Spleen (tissue), 11 donors: ENCODE measurements around the gene NFKBIL1. TPM values are rescaled to one million over a fixed set of nuclear protein-coding genes. Genes with fewer than 3 reads are reported as not detected.

Experiments
- DNase-seq: peaks from one replicate; pipeline ENCODE4 v3.0.0-alpha.2; 2020
- H3K27ac ChIP-seq, 8 donors: fragments of 200-600 bp; sonication (generic) in 7 of 8; 1 replicate in 4 of 8; 2 replicates in 4 of 8; pipeline versions ENCODE4 v1.5.0 to v1.8.0; 2016 to 2021; ENCODE audit warnings: inconsistent platforms in 4 of 8, mild to moderate bottlenecking in 4 of 8, moderate library complexity in 1 of 8
- H3K27me3 ChIP-seq, 7 donors: fragments of 200-600 bp; sonication (generic) in 6 of 7; replicated peaks in 1 of 7; 1 replicate in 4 of 7; 2 replicates in 3 of 7; pipeline versions ENCODE4 v1.5.0 to v1.8.0; 2016 to 2021; ENCODE audit warnings: inconsistent platforms in 3 of 7, mild to moderate bottlenecking in 1 of 7
- H3K36me3 ChIP-seq, 6 donors: fragments of 200-600 bp; sonication (generic) in 5 of 6; 1 replicate in 4 of 6; 2 replicates in 2 of 6; pipeline versions ENCODE4 v1.5.0 to v1.8.0; 2016 to 2021; ENCODE audit warnings: inconsistent platforms in 2 of 6
- H3K4me1 ChIP-seq, 6 donors: fragments of 200-600 bp; sonication (generic) in 5 of 6; 1 replicate in 3 of 6; 2 replicates in 3 of 6; pipeline versions ENCODE4 v1.5.0 to v1.8.0; 2016 to 2021; ENCODE audit warnings: inconsistent platforms in 3 of 6
- H3K4me3 ChIP-seq, 8 donors: fragments of 200-600 bp; sonication (generic) in 7 of 8; 1 replicate in 4 of 8; 2 replicates in 4 of 8; pipeline versions ENCODE4 v1.5.0 to v1.8.0; 2016 to 2021; ENCODE audit warnings: inconsistent platforms in 4 of 8, mild to moderate bottlenecking in 4 of 8, moderate library complexity in 2 of 8
- H3K9me3 ChIP-seq, 8 donors: fragments of 200-600 bp; sonication (generic) in 7 of 8; 1 replicate in 4 of 8; 2 replicates in 4 of 8; pipeline versions ENCODE4 v1.5.0 to v1.8.0; 2016 to 2021; ENCODE audit warnings: inconsistent platforms in 4 of 8
- CTCF ChIP-seq, 11 experiments: fragments of 200-600 bp in 7 of 11; fragments of 450-650 bp in 4 of 11; sonication (generic) in 4 of 11; IDR thresholded peaks in 8 of 11; conservative IDR thresholded peaks in 3 of 11; 1 replicate in 7 of 11; 2 replicates in 4 of 11; pipeline versions ENCODE4 v1.4.0 to v1.8.0; 2016 to 2021; ENCODE audit warnings: antibody characterized with exemption in 11 of 11, inconsistent platforms in 4 of 11, mild to moderate bottlenecking in 1 of 11
- POLR2A ChIP-seq, 3 donors: fragments of 450-650 bp; IDR thresholded peaks; one replicate each; pipeline ENCODE4 v1.5.1; 2017; ENCODE audit warnings: antibody characterized with exemption in 3 of 3, mild to moderate bottlenecking in 1 of 3
- POLR2AphosphoS5 ChIP-seq, 3 donors: sonication (generic); formaldehyde crosslinking; IDR thresholded peaks; one replicate each; pipeline ENCODE4 v1.5.1; 2017; ENCODE audit warnings: antibody characterized with exemption in 3 of 3
- WGBS, 5 donors: extraction: QIAGEN DNeasy Blood & Tissue Kit in 3 of 5; methylation state at CpG; one replicate each; pipeline versions ENCODE4 v1.1.5 to v1.1.7; 2013 to 2018; 5-methylcytosine and 5-hydroxymethylcytosine counted together
- intact Hi-C: fragments of 100-400 bp; cut with DNase I; formaldehyde crosslinking; loops from one replicate; pipeline ENCODE4 v1.15.0; 2023; ENCODE audit warnings: low total_unique reads
- polyA plus RNA-seq, 3 donors: library from polyadenylated mRNA; stranded (reverse); fragments of 200-250 nt; gene quantifications; one replicate each; pipeline ENCODE4 v1.2.1, GENCODE V29; 2013
- small RNA-seq, 4 donors: library from RNA; depleted of rRNA; stranded (forward); fragments of <200 nt; gene quantifications; one replicate each; pipeline ENCODE3, GENCODE V24; 2016
- total RNA-seq, 7 donors: library from RNA; depleted of rRNA in 3 of 7; stranded (reverse); fragments of >200 nt in 3 of 7; fragmentation: NEBNext Ultra II Directional in 4 of 7; extraction: Animal tissue kit (Norgen Biotek cat#: 25700) in 4 of 7; gene quantifications; one replicate each; pipeline versions ENCODE4 v1.1.0 to v1.2.1, GENCODE V29; 2016 to 2021
- donor health status: healthy with polysubstance abuse.
- donor health status: DM: no; HTN: no; CAD: no; lungs with moderate emphysema.
- donor health status: DM: no; HTN: no; CAD: no.
- donor health status: Bipolar disorder and iron deficiency.
- donor health status: healthy.
- donor health status: DM: no; HTN: no; CAD: no.
- donor health status: DM: yes; HTN: yes; CAD: no.

The NFKBIL1 gene
- total and polyA plus RNA-seq, 10 donors: 11.0 to 36.3 (median 19.4) TPM

GRCh38 chr6:31592396-31592771 lies 45.0 kb downstream of the NFKBIL1 start:
- Histone ChIP-seq H3K27me3 (no peaks in the 10 kb centered on the region), H3K27ac (peak overlapping the region; percentile 42 to 92 (median 81)), H3K4me1 (peaks cover 18 to 100% (median 63%) of the 10 kb centered on the region in 6 donors), H3K9me3 (no peaks in the 10 kb centered on the region), H3K4me3 (peak overlapping the region in 5 of 8 donors; percentile 1 to 59 (median 14)), H3K36me3 (peaks cover 0 to 24% (median 2%) of the 10 kb centered on the region in 6 donors)
- TF ChIP-seq POLR2A (IDR thresholded peaks at IDR 0.05): no peak
- no peak for TF ChIP-seq POLR2AphosphoS5 (IDR thresholded peaks at IDR 0.05)
- no peak for TF ChIP-seq CTCF (IDR thresholded peaks at IDR 0.05 in 8 of 11, conservative IDR thresholded peaks at IDR 0.05 in 3 of 11)
- intact Hi-C loops: no loop called here
- WGBS, 5 donors: 76 to 83% (median 81%) methylated on average over 5 to 7 of the region's 7 CpGs
- DNase-seq: no peak

GRCh38 chr6:31597006-31597405 lies 49.6 kb downstream of the NFKBIL1 start:
- Histone ChIP-seq H3K36me3 (no peaks in the 10 kb centered on the region), H3K4me1 (peaks cover 9 to 70% (median 39%) of the 10 kb centered on the region in 6 donors), H3K9me3 (no peaks in the 10 kb centered on the region), H3K4me3 (no peak overlapping the region), H3K27me3 (no peaks in the 10 kb centered on the region), H3K27ac (peak overlapping the region in 4 of 8 donors; percentile 5 to 50 (median 40))
- intact Hi-C loops: no loop called here
- WGBS, 5 donors: 10 to 15% (median 12%) methylated on average over 2 of the region's 2 CpGs
- TF ChIP-seq CTCF (IDR thresholded peaks at IDR 0.05 in 8 of 11, conservative IDR thresholded peaks at IDR 0.05 in 3 of 11) (peak; percentile 13 to 79 (median 69)), POLR2A (IDR thresholded peaks at IDR 0.05) (no peak)
- DNase-seq: no peak

- WGBS, 5 donors: 64 to 91% (median 74%) methylated on average over 1 of the region's 1 CpG
- intact Hi-C loops: no loop called here
- no peaks in the 10 kb centered on the region for H3K9me3 ChIP-seq
These were observed 59.9 kb downstream of the NFKBIL1 start for GRCh38 chr6:31607317-31607716.

More at GRCh38 chr6:31607317-31607716, 59.9 kb downstream of the NFKBIL1 start:
- no peak for TF ChIP-seq CTCF (IDR thresholded peaks at IDR 0.05 in 8 of 11, conservative IDR thresholded peaks at IDR 0.05 in 3 of 11)
- TF ChIP-seq POLR2A (IDR thresholded peaks at IDR 0.05): no peak
- TF ChIP-seq POLR2AphosphoS5 (IDR thresholded peaks at IDR 0.05): no peak
- no peak overlapping the region for H3K4me3 ChIP-seq
- H3K27me3 ChIP-seq: no peaks in the 10 kb centered on the region
- H3K4me1 ChIP-seq: no peaks in the 10 kb centered on the region
- no peak overlapping the region for H3K27ac ChIP-seq
- H3K36me3 ChIP-seq: no peaks in the 10 kb centered on the region
- DNase-seq: no peak

Small RNAs within 50 kb of the gene (small RNA-seq; reads per million reads assigned to genes)
- gene AL663061.1: 0 reads per million in 4 donors
- gene SNORD117: 202 to 402 (median 277) reads per million in 4 donors
- gene SNORD84: 0 reads per million in 4 donors

Other genes with a start within 250 kb of the NFKBIL1 start
Only the 30 nearest of the 31 such genes appear.
- gene HLA-B, start 190.4 kb upstream of the NFKBIL1 start, total RNA-seq: 1,000 to 10,000 TPM; 3,415 to 5,675 (median 4,969) TPM
- gene HLA-B, start 190.4 kb upstream of the NFKBIL1 start, polyA plus RNA-seq: 1,000 to 10,000 TPM; 2,503 to 3,140 (median 2,736) TPM
- gene MICA, start 144.0 kb upstream of the NFKBIL1 start, total RNA-seq: 10 to 100 TPM; 14.6 to 19.7 (median 15.2) TPM
- gene MICA, start 144.0 kb upstream of the NFKBIL1 start, polyA plus RNA-seq: 10 to 100 TPM in 2 of 3 donors, 1 to 10 TPM in 1; 7.8 to 27.4 (median 17.0) TPM
- 10 to 100 TPM; 13.8 to 21.4 (median 15.0) TPM for gene MICB, start 49.5 kb upstream of the NFKBIL1 start, total RNA-seq
- 1 to 10 TPM; 6.9 to 8.3 (median 6.9) TPM for gene MICB, start 49.5 kb upstream of the NFKBIL1 start, polyA plus RNA-seq
- gene MCCD1, start 18.6 kb upstream of the NFKBIL1 start, total RNA-seq: not detected
- gene MCCD1, start 18.6 kb upstream of the NFKBIL1 start, polyA plus RNA-seq: not detected
- gene DDX39B, start 5.6 kb upstream of the NFKBIL1 start, total RNA-seq: 100 to 1,000 TPM; 291 to 417 (median 354) TPM
- gene DDX39B, start 5.6 kb upstream of the NFKBIL1 start, polyA plus RNA-seq: 100 to 1,000 TPM; 316 to 768 (median 493) TPM
- 1 to 10 TPM; 2.0 to 3.7 (median 2.7) TPM for gene ATP6V1G2, start 1.0 kb upstream of the NFKBIL1 start, total RNA-seq
- gene ATP6V1G2, start 1.0 kb upstream of the NFKBIL1 start, polyA plus RNA-seq: 1 to 10 TPM; 1.9 to 2.7 (median 2.2) TPM
- gene LTA, start 24.7 kb downstream of the NFKBIL1 start, total RNA-seq: 10 to 100 TPM in 1 of 7 donors, 1 to 10 TPM in 6; 2.4 to 14.4 (median 5.1) TPM
- gene LTA, start 24.7 kb downstream of the NFKBIL1 start, polyA plus RNA-seq: 1 to 10 TPM; 6.8 to 9.2 (median 7.3) TPM
- gene TNF, start 28.0 kb downstream of the NFKBIL1 start, total RNA-seq: 10 to 100 TPM in 5 of 7 donors, 1 to 10 TPM in 2; 6.5 to 18.3 (median 11.6) TPM
- 10 to 100 TPM in 2 of 3 donors, 1 to 10 TPM in 1; 5.5 to 17.3 (median 13.3) TPM for gene TNF, start 28.0 kb downstream of the NFKBIL1 start, polyA plus RNA-seq
- 100 to 1,000 TPM in 6 of 7 donors, 10 to 100 TPM in 1; 83.0 to 403 (median 162) TPM for gene LTB, start 34.8 kb downstream of the NFKBIL1 start, total RNA-seq
- 1,000 to 10,000 TPM in 1 of 3 donors, 100 to 1,000 TPM in 2; 804 to 1,256 (median 838) TPM for gene LTB, start 34.8 kb downstream of the NFKBIL1 start, polyA plus RNA-seq
- gene LST1, start 38.7 kb downstream of the NFKBIL1 start, total RNA-seq: 100 to 1,000 TPM; 139 to 268 (median 217) TPM
- gene LST1, start 38.7 kb downstream of the NFKBIL1 start, polyA plus RNA-seq: 100 to 1,000 TPM; 128 to 214 (median 203) TPM
- 10 to 100 TPM in 6 of 7 donors, 1 to 10 TPM in 1; 7.8 to 28.1 (median 12.1) TPM for gene NCR3, start 45.4 kb downstream of the NFKBIL1 start, total RNA-seq
- gene NCR3, start 45.4 kb downstream of the NFKBIL1 start, polyA plus RNA-seq: 10 to 100 TPM; 15.9 to 30.3 (median 25.3) TPM
- 100 to 1,000 TPM; 258 to 479 (median 310) TPM for gene AIF1, start 67.6 kb downstream of the NFKBIL1 start, total RNA-seq
- gene AIF1, start 67.6 kb downstream of the NFKBIL1 start, polyA plus RNA-seq: 100 to 1,000 TPM; 258 to 416 (median 312) TPM
- 100 to 1,000 TPM; 119 to 198 (median 176) TPM for gene PRRC2A, start 73.1 kb downstream of the NFKBIL1 start, total RNA-seq
- gene PRRC2A, start 73.1 kb downstream of the NFKBIL1 start, polyA plus RNA-seq: 100 to 1,000 TPM in 2 of 3 donors, 10 to 100 TPM in 1; 84.1 to 151 (median 146) TPM
- gene BAG6, start 105.1 kb downstream of the NFKBIL1 start, total RNA-seq: 100 to 1,000 TPM; 211 to 328 (median 260) TPM
- gene BAG6, start 105.1 kb downstream of the NFKBIL1 start, polyA plus RNA-seq: 100 to 1,000 TPM; 195 to 311 (median 310) TPM
- 1 to 10 TPM in 6 of 7 donors, under 1 TPM in 1; 0.66 to 3.9 (median 2.5) TPM for gene APOM, start 108.3 kb downstream of the NFKBIL1 start, total RNA-seq
- 1 to 10 TPM; 4.7 to 9.7 (median 7.5) TPM for gene APOM, start 108.3 kb downstream of the NFKBIL1 start, polyA plus RNA-seq
- gene C6orf47, start 113.2 kb downstream of the NFKBIL1 start, total RNA-seq: 10 to 100 TPM; 24.1 to 37.4 (median 28.6) TPM
- gene C6orf47, start 113.2 kb downstream of the NFKBIL1 start, polyA plus RNA-seq: 10 to 100 TPM; 12.2 to 22.6 (median 13.4) TPM
- 10 to 100 TPM; 12.7 to 21.3 (median 17.4) TPM for gene GPANK1, start 117.4 kb downstream of the NFKBIL1 start, total RNA-seq
- 10 to 100 TPM; 12.4 to 19.2 (median 14.8) TPM for gene GPANK1, start 117.4 kb downstream of the NFKBIL1 start, polyA plus RNA-seq
- 100 to 1,000 TPM; 122 to 294 (median 150) TPM for gene CSNK2B, start 118.5 kb downstream of the NFKBIL1 start, total RNA-seq
- gene CSNK2B, start 118.5 kb downstream of the NFKBIL1 start, polyA plus RNA-seq: 100 to 1,000 TPM; 132 to 163 (median 139) TPM
- gene LY6G5B, start 122.4 kb downstream of the NFKBIL1 start, total RNA-seq: 10 to 100 TPM; 11.0 to 25.3 (median 16.3) TPM
- 1 to 10 TPM; 3.0 to 5.8 (median 3.7) TPM for gene LY6G5B, start 122.4 kb downstream of the NFKBIL1 start, polyA plus RNA-seq
- 1 to 10 TPM; 3.3 to 7.9 (median 5.8) TPM for gene LY6G5C, start 133.5 kb downstream of the NFKBIL1 start, total RNA-seq
- gene LY6G5C, start 133.5 kb downstream of the NFKBIL1 start, polyA plus RNA-seq: 1 to 10 TPM; 3.3 to 4.3 (median 3.5) TPM
- 10 to 100 TPM; 55.8 to 80.7 (median 71.1) TPM for gene ABHD16A, start 155.7 kb downstream of the NFKBIL1 start, total RNA-seq
- gene ABHD16A, start 155.7 kb downstream of the NFKBIL1 start, polyA plus RNA-seq: 10 to 100 TPM; 30.2 to 42.3 (median 34.4) TPM
- gene LY6G6F, start 159.3 kb downstream of the NFKBIL1 start, total RNA-seq: 1 to 10 TPM; 1.6 to 4.9 (median 2.2) TPM
- under 1 TPM; 0.11 to 0.68 (median 0.35) TPM for gene LY6G6F, start 159.3 kb downstream of the NFKBIL1 start, polyA plus RNA-seq
- not detected for gene LY6G6D, start 167.7 kb downstream of the NFKBIL1 start, total RNA-seq
- not detected for gene LY6G6D, start 167.7 kb downstream of the NFKBIL1 start, polyA plus RNA-seq
- under 1 TPM in 2 of 7 donors, not detected in 5; 0.49 to 0.77 TPM for gene LY6G6C, start 174.1 kb downstream of the NFKBIL1 start, total RNA-seq
- not detected for gene LY6G6C, start 174.1 kb downstream of the NFKBIL1 start, polyA plus RNA-seq
- 10 to 100 TPM in 4 of 7 donors, 1 to 10 TPM in 3; 7.9 to 15.1 (median 10.6) TPM for gene MPIG6B, start 175.8 kb downstream of the NFKBIL1 start, total RNA-seq
- under 1 TPM; 0.46 to 0.61 (median 0.48) TPM for gene MPIG6B, start 175.8 kb downstream of the NFKBIL1 start, polyA plus RNA-seq
- 100 to 1,000 TPM in 1 of 7 donors, 10 to 100 TPM in 6; 63.0 to 116 (median 72.3) TPM for gene DDAH2, start 181.7 kb downstream of the NFKBIL1 start, total RNA-seq
- 10 to 100 TPM; 67.1 to 84.7 (median 81.0) TPM for gene DDAH2, start 181.7 kb downstream of the NFKBIL1 start, polyA plus RNA-seq
- 100 to 1,000 TPM; 296 to 392 (median 326) TPM for gene CLIC1, start 188.9 kb downstream of the NFKBIL1 start, total RNA-seq
- gene CLIC1, start 188.9 kb downstream of the NFKBIL1 start, polyA plus RNA-seq: 100 to 1,000 TPM; 321 to 447 (median 388) TPM
- 10 to 100 TPM; 20.2 to 35.2 (median 27.6) TPM for gene MSH5, start 192.4 kb downstream of the NFKBIL1 start, total RNA-seq
- 10 to 100 TPM; 11.2 to 26.7 (median 23.1) TPM for gene MSH5, start 192.4 kb downstream of the NFKBIL1 start, polyA plus RNA-seq
- gene SAPCD1, start 215.0 kb downstream of the NFKBIL1 start, total RNA-seq: 10 to 100 TPM in 1 of 7 donors, 1 to 10 TPM in 5, not detected in 1; 3.6 to 11.8 (median 5.3) TPM
- gene SAPCD1, start 215.0 kb downstream of the NFKBIL1 start, polyA plus RNA-seq: 10 to 100 TPM in 1 of 3 donors, 1 to 10 TPM in 2; 7.5 to 14.2 (median 8.3) TPM
- 1 to 10 TPM in 4 of 7 donors, under 1 TPM in 2, not detected in 1; 0.68 to 2.6 (median 1.3) TPM for gene VWA7, start 229.7 kb downstream of the NFKBIL1 start, total RNA-seq
- gene VWA7, start 229.7 kb downstream of the NFKBIL1 start, polyA plus RNA-seq: 1 to 10 TPM in 1 of 3 donors, under 1 TPM in 2; 0.09 to 1.2 (median 0.11) TPM